HFF-Myc (cell line): Measurements from ENCODE around the gene C4B.

ENCODE experiments used
- DNase-seq: peaks from one replicate; pipeline ENCODE4 v3.0.0-alpha.2; 2011; ENCODE audit warnings: low read depth; ENCODE audit errors: extremely low read depth
- H3K4me3 ChIP-seq: replicated peaks from 2 replicates; pipeline ENCODE4 v1.5.1; 2011; ENCODE audit warnings: low read depth, mild to moderate bottlenecking, control low read depth, low read length
- TF ChIP-seq, protein P1 (sequence below): IDR thresholded peaks from 2 replicates; pipeline ENCODE4 v1.5.1; 2012; ENCODE audit warnings: mild to moderate bottlenecking, low read depth, low read length, control low read depth; ENCODE audit errors: missing control alignments

The C4B gene

GRCh38 chr6:32070814-32071543, 56.4 kb downstream of the C4B start:
- TF ChIP-seq, protein P1, sequence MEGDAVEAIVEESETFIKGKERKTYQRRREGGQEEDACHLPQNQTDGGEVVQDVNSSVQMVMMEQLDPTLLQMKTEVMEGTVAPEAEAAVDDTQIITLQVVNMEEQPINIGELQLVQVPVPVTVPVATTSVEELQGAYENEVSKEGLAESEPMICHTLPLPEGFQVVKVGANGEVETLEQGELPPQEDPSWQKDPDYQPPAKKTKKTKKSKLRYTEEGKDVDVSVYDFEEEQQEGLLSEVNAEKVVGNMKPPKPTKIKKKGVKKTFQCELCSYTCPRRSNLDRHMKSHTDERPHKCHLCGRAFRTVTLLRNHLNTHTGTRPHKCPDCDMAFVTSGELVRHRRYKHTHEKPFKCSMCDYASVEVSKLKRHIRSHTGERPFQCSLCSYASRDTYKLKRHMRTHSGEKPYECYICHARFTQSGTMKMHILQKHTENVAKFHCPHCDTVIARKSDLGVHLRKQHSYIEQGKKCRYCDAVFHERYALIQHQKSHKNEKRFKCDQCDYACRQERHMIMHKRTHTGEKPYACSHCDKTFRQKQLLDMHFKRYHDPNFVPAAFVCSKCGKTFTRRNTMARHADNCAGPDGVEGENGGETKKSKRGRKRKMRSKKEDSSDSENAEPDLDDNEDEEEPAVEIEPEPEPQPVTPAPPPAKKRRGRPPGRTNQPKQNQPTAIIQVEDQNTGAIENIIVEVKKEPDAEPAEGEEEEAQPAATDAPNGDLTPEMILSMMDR = no peak
- no peak for DNase-seq

GRCh38 chr6:32073101-32073500, 58.5 kb downstream of the C4B start:
- TF ChIP-seq, protein P1 = no peak
- H3K4me3 ChIP-seq = no peak overlapping the region
- no peak for DNase-seq

More at GRCh38 chr6:32070814-32071543, 56.4 kb downstream of the C4B start:
- H3K4me3 ChIP-seq = no peak overlapping the region

DNA sequence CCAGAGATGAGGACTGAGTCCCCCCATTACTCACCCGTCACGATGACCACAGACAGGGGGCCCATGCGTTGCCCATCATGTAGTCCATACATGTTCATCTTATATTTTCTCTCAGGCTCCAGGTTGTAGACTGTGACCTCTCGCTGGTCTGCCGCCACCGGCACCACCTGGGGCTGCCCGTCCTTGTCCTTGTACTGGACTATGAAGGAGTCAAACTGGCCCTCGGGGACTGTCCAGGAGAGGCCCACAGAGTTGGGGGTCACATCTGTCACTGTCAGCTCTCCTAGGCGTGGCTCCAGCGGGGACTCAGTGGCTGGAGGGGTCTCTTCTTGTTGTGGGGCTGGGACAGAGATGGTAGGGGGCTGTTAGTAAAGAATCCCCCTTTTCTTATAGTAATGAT, 59.0 kb downstream of the C4B start:
- TF ChIP-seq, protein P1 = no peak
- no peak for DNase-seq
- no peak overlapping the region for H3K4me3 ChIP-seq

DNA sequence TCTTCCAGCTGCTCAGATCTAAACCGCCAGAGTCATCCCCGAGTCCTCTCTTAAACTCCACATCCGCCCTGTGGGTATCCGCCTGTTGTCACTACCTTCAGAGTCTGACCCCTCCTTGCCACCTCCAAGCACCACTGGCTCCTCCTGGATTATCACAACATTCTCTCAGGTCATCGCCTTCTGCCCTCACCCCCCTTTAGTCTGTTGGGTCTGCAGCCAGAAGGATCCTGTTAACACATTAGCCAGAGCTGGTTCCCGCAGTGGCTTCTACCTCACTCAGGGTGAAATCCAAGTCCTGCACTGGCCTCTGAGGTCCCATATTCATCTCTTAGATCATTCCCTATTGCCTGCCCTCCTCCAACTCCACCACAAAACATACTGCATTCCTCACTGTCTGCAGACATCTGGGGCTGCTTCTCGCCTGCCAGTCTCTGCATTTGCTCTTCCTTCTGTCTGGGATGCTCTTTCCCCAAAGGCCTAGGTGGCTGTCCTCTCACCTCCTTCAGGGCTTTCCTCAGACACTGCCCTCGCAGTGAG, 60.5 kb downstream of the C4B start:
- TF ChIP-seq, protein P1 = no peak
- no peak for DNase-seq
- H3K4me3 ChIP-seq = no peak overlapping the region

GRCh38 chr6:32075781-32076180, 61.2 kb downstream of the C4B start:
- H3K4me3 ChIP-seq = no peak overlapping the region
- TF ChIP-seq, protein P1 = no peak
- no peak for DNase-seq

- TF ChIP-seq, protein P1 = no peak
These were observed 61.8 kb downstream of the C4B start for GRCh38 chr6:32076321-32076809.

More at GRCh38 chr6:32076321-32076809, 61.8 kb downstream of the C4B start:
- H3K4me3 ChIP-seq = no peak overlapping the region
- DNase-seq = no peak
